ENCODE results near the gene TBL1X.

- TF ChIP-seq CTCF (IDR thresholded peaks at IDR 0.05) (no peak), POLR2A (IDR thresholded peaks at IDR 0.05) (no peak)
Observed at GRCh38 chrX:9593756-9594155, 128.9 kb downstream of the TBL1X start.
